WTC11 (cell line): Measurements from ENCODE around the gene SDR9C7. TPM values are rescaled to one million over a fixed set of nuclear protein-coding genes. Genes with fewer than 3 reads are reported as not detected.

Experiments
- ATAC-seq: fragments of 200-7000 bp; cut with Tn5 transposase; 2 replicates; pipeline ENCODE4 v1.10.0; 2021; ENCODE audit warnings: mild to moderate bottlenecking, moderate library complexity
- CTCF ChIA-PET: fragments of 300-600 bp; sonication (Branson Sonifier 250); formaldehyde crosslinking; loops from one replicate; lab custom pipeline; 2021; ENCODE audit warnings: antibody characterized with exemption; lab: Charles Lee
- POLR2A ChIA-PET: fragments of 350-600 bp; sonication (Branson Sonifier 250); formaldehyde crosslinking; loops from one replicate; lab custom pipeline; 2021; ENCODE audit warnings: antibody characterized with exemption; lab: Charles Lee
- DNase-seq: peaks from one replicate; pipeline ENCODE4 v3.0.0; 2021; ENCODE audit warnings: low spot score
- H3K27ac Mint-ChIP-seq: 2 replicates; pipeline ENCODE4 v1.8.0; 2021; ENCODE audit warnings: mixed read lengths
- H3K27me3 Mint-ChIP-seq: 2 replicates; pipeline ENCODE4 v1.8.0; 2021; ENCODE audit warnings: low read depth, mild to moderate bottlenecking, moderate library complexity, mixed read lengths
- H3K36me3 Mint-ChIP-seq: 2 replicates; pipeline ENCODE4 v1.8.0; 2021; ENCODE audit warnings: mixed read lengths
- H3K4me1 Mint-ChIP-seq: 2 replicates; pipeline ENCODE4 v1.8.0; 2022; ENCODE audit warnings: mixed read lengths
- H3K4me3 Mint-ChIP-seq: 2 replicates; pipeline ENCODE4 v1.8.0; 2021; ENCODE audit warnings: mild to moderate bottlenecking, moderate library complexity, mixed read lengths
- H3K9me3 Mint-ChIP-seq: 2 replicates; pipeline ENCODE4 v1.8.0; 2021; ENCODE audit warnings: mixed read lengths
- ATF1 ChIP-seq: sonication (generic); formaldehyde crosslinking; IDR thresholded peaks from 2 replicates; pipeline ENCODE4 v1.8.1; 2023; ENCODE audit warnings: mild to moderate bottlenecking, moderate library complexity, missing genetic modification reagents
- CBFB ChIP-seq: sonication (generic); formaldehyde crosslinking; IDR thresholded peaks from 2 replicates; pipeline ENCODE4 v1.8.1; 2022; ENCODE audit warnings: mild to moderate bottlenecking, low read depth, missing genetic modification reagents
- CREB1 ChIP-seq: sonication (generic); formaldehyde crosslinking; IDR thresholded peaks from 2 replicates; pipeline ENCODE4 v1.8.0; 2023; ENCODE audit warnings: mild to moderate bottlenecking, missing genetic modification reagents
- E2F5 ChIP-seq: sonication (generic); formaldehyde crosslinking; IDR thresholded peaks from 2 replicates; pipeline ENCODE4 v1.8.1; 2022; ENCODE audit warnings: mild to moderate bottlenecking, moderate library complexity, missing genetic modification reagents
- ELF4 ChIP-seq: sonication (generic); formaldehyde crosslinking; IDR thresholded peaks from 2 replicates; pipeline ENCODE4 v1.8.1; 2022; ENCODE audit warnings: low read depth, mild to moderate bottlenecking, moderate library complexity, missing genetic modification reagents
- ETV6 ChIP-seq: sonication (generic); formaldehyde crosslinking; IDR thresholded peaks from 2 replicates; pipeline ENCODE4 v1.8.1; 2022; ENCODE audit warnings: mild to moderate bottlenecking, missing genetic modification reagents
- GTF2I ChIP-seq: fragments of 250-450 bp; sonication (Bioruptor Pico); conservative IDR thresholded peaks from 2 replicates; pipeline ENCODE4 v1.4.0; 2021; ENCODE audit warnings: mild to moderate bottlenecking
- NFYB ChIP-seq: sonication (generic); formaldehyde crosslinking; conservative IDR thresholded peaks from 2 replicates; pipeline ENCODE4 v1.8.0; 2022; ENCODE audit warnings: low read depth, missing genetic modification reagents
- NR1H2 ChIP-seq: sonication (generic); formaldehyde crosslinking; IDR thresholded peaks from 2 replicates; pipeline ENCODE4 v1.9.0; 2021; ENCODE audit warnings: mild to moderate bottlenecking, moderate library complexity, missing genetic modification reagents
- NR3C1 ChIP-seq: sonication (generic); formaldehyde crosslinking; conservative IDR thresholded peaks from 2 replicates; pipeline ENCODE4 v1.8.1; 2023; ENCODE audit warnings: low read depth, mild to moderate bottlenecking, missing genetic modification reagents
- PRDM15 ChIP-seq: sonication (generic); formaldehyde crosslinking; IDR thresholded peaks from 2 replicates; pipeline ENCODE4 v1.8.0; 2022; ENCODE audit warnings: missing genetic modification reagents
- RELA ChIP-seq: sonication (generic); formaldehyde crosslinking; IDR thresholded peaks from 2 replicates; pipeline ENCODE4 v1.8.1; 2022; ENCODE audit warnings: missing genetic modification reagents, mild to moderate bottlenecking, borderline replicate concordance
- TEAD1 ChIP-seq: sonication (generic); formaldehyde crosslinking; IDR thresholded peaks from 2 replicates; pipeline ENCODE4 v1.8.0; 2022; ENCODE audit warnings: mild to moderate bottlenecking, missing genetic modification reagents
- ZBTB21 ChIP-seq: sonication (generic); formaldehyde crosslinking; IDR thresholded peaks from 2 replicates; pipeline ENCODE4 v1.8.1; 2023; ENCODE audit warnings: mild to moderate bottlenecking, missing genetic modification reagents, borderline replicate concordance
- ZNF423 ChIP-seq: fragments of 250-450 bp; sonication (Bioruptor Pico); IDR thresholded peaks from 2 replicates; pipeline ENCODE4 v2.1.2; 2022; ENCODE audit warnings: mild to moderate bottlenecking, moderate library complexity
- ZNF512 ChIP-seq: sonication (generic); formaldehyde crosslinking; IDR thresholded peaks from 2 replicates; pipeline ENCODE4 v1.8.1; 2022; ENCODE audit warnings: missing genetic modification reagents, borderline replicate concordance
- ZNF671 ChIP-seq: fragments of 250-450 bp; sonication (Bioruptor Pico); IDR thresholded peaks from 2 replicates; pipeline ENCODE4 v1.8.0; 2021; ENCODE audit warnings: mild to moderate bottlenecking
- total RNA-seq: library from RNA; stranded (reverse); gene quantifications from 3 replicates; pipeline ENCODE4 v1.2.3, GENCODE V29; 2021
- TF ChIP-seq, protein P1 (sequence below): fragments of 250-450 bp; sonication (Bioruptor Pico); IDR thresholded peaks from 2 replicates; pipeline ENCODE4 v1.9.0; 2021; ENCODE audit warnings: mild to moderate bottlenecking
- TF ChIP-seq, protein P2 (sequence below): fragments of 250-450 bp; sonication (Bioruptor Pico); IDR thresholded peaks from 2 replicates; pipeline ENCODE4 v1.9.0; 2021; ENCODE audit warnings: mild to moderate bottlenecking
- TF ChIP-seq, protein P3 (sequence below): sonication (generic); formaldehyde crosslinking; IDR thresholded peaks from 2 replicates; pipeline ENCODE4 v1.8.1; 2023; ENCODE audit warnings: mild to moderate bottlenecking, missing genetic modification reagents

Gene SDR9C7
- total RNA-seq, 1 experiment from 2014 or later = not detected

- H3K36me3 Mint-ChIP-seq = no peaks in the 10 kb centered on the region
- H3K27ac Mint-ChIP-seq = no peak overlapping the region
- CTCF ChIA-PET = no interaction called here
- no peak for ATAC-seq
- no peak for DNase-seq
- H3K4me1 Mint-ChIP-seq = peaks cover 38% of the 10 kb centered on the region
- TF ChIP-seq ZNF423 (CRISPR knock-in tag) = no peak
- TF ChIP-seq, all 79 proteins: peak for 0
- Mint-ChIP-seq H3K4me3 (no peak overlapping the region), H3K27me3 (peaks cover 6% of the 10 kb centered on the region), H3K9me3 (no peaks in the 10 kb centered on the region)
- POLR2A ChIA-PET = no interaction called here
Observed at GRCh38 chr12:56930241-56930640, 4.0 kb downstream of the SDR9C7 start.

GRCh38 chr12:56929780-56930179 is 4.4 kb downstream of the SDR9C7 start:
- ChIA-PET POLR2A (no interaction called here), CTCF (no interaction called here)
- Mint-ChIP-seq H3K27me3 (peaks cover 6% of the 10 kb centered on the region), H3K4me3 (no peak overlapping the region), H3K4me1 (peaks cover 38% of the 10 kb centered on the region), H3K27ac (no peak overlapping the region), H3K9me3 (no peaks in the 10 kb centered on the region), H3K36me3 (no peaks in the 10 kb centered on the region)
- DNase-seq (no peak), ATAC-seq (no peak)
- TF ChIP-seq GTF2I (CRISPR knock-in tag) (no peak), E2F5 (CRISPR knock-in tag) (no peak), ELF4 (no peak), ETV6 (CRISPR knock-in tag) (no peak), NR1H2 (CRISPR knock-in tag) (no peak), NFYB (CRISPR knock-in tag) (no peak), CREB1 (no peak), ZBTB21 (no peak), RELA (CRISPR knock-in tag) (no peak), ZNF671 (CRISPR knock-in tag) (no peak), PRDM15 (CRISPR knock-in tag) (no peak), CBFB (CRISPR knock-in tag) (no peak)
- TF ChIP-seq, protein P1, sequence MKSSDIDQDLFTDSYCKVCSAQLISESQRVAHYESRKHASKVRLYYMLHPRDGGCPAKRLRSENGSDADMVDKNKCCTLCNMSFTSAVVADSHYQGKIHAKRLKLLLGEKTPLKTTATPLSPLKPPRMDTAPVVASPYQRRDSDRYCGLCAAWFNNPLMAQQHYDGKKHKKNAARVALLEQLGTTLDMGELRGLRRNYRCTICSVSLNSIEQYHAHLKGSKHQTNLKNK (CRISPR knock-in tag) = no peak
- TF ChIP-seq, protein P2, sequence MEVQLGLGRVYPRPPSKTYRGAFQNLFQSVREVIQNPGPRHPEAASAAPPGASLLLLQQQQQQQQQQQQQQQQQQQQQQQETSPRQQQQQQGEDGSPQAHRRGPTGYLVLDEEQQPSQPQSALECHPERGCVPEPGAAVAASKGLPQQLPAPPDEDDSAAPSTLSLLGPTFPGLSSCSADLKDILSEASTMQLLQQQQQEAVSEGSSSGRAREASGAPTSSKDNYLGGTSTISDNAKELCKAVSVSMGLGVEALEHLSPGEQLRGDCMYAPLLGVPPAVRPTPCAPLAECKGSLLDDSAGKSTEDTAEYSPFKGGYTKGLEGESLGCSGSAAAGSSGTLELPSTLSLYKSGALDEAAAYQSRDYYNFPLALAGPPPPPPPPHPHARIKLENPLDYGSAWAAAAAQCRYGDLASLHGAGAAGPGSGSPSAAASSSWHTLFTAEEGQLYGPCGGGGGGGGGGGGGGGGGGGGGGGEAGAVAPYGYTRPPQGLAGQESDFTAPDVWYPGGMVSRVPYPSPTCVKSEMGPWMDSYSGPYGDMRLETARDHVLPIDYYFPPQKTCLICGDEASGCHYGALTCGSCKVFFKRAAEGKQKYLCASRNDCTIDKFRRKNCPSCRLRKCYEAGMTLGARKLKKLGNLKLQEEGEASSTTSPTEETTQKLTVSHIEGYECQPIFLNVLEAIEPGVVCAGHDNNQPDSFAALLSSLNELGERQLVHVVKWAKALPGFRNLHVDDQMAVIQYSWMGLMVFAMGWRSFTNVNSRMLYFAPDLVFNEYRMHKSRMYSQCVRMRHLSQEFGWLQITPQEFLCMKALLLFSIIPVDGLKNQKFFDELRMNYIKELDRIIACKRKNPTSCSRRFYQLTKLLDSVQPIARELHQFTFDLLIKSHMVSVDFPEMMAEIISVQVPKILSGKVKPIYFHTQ (CRISPR knock-in tag) = no peak

GRCh38 chr12:56928262-56928661 is 5.9 kb downstream of the SDR9C7 start:
- Mint-ChIP-seq H3K4me1 (peaks cover 38% of the 10 kb centered on the region), H3K36me3 (no peaks in the 10 kb centered on the region), H3K27ac (no peak overlapping the region), H3K27me3 (peaks cover 6% of the 10 kb centered on the region), H3K9me3 (no peaks in the 10 kb centered on the region), H3K4me3 (no peak overlapping the region)
- ATAC-seq (no peak), DNase-seq (no peak)
- POLR2A ChIA-PET = no interaction called here
- CTCF ChIA-PET = interaction anchor here (0.7 to 1.9 kb wide), 5 partner anchors 59 to 171 kb away, joined by 3 to 5 read pairs (median 3); no protein-coding TSS in a partner anchor
- TF ChIP-seq NR3C1 (CRISPR knock-in tag) = no peak
- TF ChIP-seq ZBTB21 = no peak
- no peak for TF ChIP-seq TEAD1 (CRISPR knock-in tag)
- TF ChIP-seq, protein P2 (CRISPR knock-in tag) = no peak
- no peak for TF ChIP-seq ATF1 (CRISPR knock-in tag)
- TF ChIP-seq ZNF512 (CRISPR knock-in tag) = no peak
- TF ChIP-seq, protein P3, sequence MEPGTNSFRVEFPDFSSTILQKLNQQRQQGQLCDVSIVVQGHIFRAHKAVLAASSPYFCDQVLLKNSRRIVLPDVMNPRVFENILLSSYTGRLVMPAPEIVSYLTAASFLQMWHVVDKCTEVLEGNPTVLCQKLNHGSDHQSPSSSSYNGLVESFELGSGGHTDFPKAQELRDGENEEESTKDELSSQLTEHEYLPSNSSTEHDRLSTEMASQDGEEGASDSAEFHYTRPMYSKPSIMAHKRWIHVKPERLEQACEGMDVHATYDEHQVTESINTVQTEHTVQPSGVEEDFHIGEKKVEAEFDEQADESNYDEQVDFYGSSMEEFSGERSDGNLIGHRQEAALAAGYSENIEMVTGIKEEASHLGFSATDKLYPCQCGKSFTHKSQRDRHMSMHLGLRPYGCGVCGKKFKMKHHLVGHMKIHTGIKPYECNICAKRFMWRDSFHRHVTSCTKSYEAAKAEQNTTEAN (CRISPR knock-in tag) = no peak
